ENCODE data around the gene TMED7.

TMED7 gene

GRCh38 chr5:115640274-115640673 is 14.4 kb upstream of the TMED7 start:
- no peak for TF ChIP-seq CTCF (IDR thresholded peaks at IDR 0.05; ENCODE audit: low read depth, low read length)
- no peak for DNase-seq (ENCODE audit: extremely low read depth, low read depth)

- no peak for DNase-seq (ENCODE audit: extremely low read depth, low read depth)
- TF ChIP-seq CTCF (IDR thresholded peaks at IDR 0.05; ENCODE audit: low read depth, low read length) = no peak
These were observed 13.5 kb upstream of the TMED7 start for GRCh38 chr5:115639377-115639776.

- no peak for DNase-seq (ENCODE audit: extremely low read depth, low read depth)
- TF ChIP-seq CTCF (IDR thresholded peaks at IDR 0.05; ENCODE audit: low read depth, low read length) = no peak
These were observed 11.7 kb upstream of the TMED7 start for GRCh38 chr5:115637507-115637906.

- no peak for TF ChIP-seq CTCF (IDR thresholded peaks at IDR 0.05; ENCODE audit: low read depth, low read length)
- DNase-seq (ENCODE audit: extremely low read depth, low read depth) = no peak
These were observed 10.2 kb upstream of the TMED7 start for GRCh38 chr5:115636008-115636407.

- peak; percentile 96 for TF ChIP-seq CTCF (IDR thresholded peaks at IDR 0.05; ENCODE audit: low read depth, low read length)
These were observed 8.7 kb upstream of the TMED7 start for GRCh38 chr5:115634343-115635132.

GRCh38 chr5:115629903-115630302 is 4.1 kb upstream of the TMED7 start:
- no peak for TF ChIP-seq CTCF (IDR thresholded peaks at IDR 0.05; ENCODE audit: low read depth, low read length)

More at GRCh38 chr5:115634343-115635132, 8.7 kb upstream of the TMED7 start:
- peak; percentile 39 for DNase-seq (ENCODE audit: extremely low read depth, low read depth)

GRCh38 chr5:115627295-115627865 is 1.5 kb upstream of the TMED7 start:
- TF ChIP-seq CTCF (IDR thresholded peaks at IDR 0.05; ENCODE audit: low read depth, low read length) = no peak
- no peak for DNase-seq (ENCODE audit: extremely low read depth, low read depth)

More at GRCh38 chr5:115629903-115630302, 4.1 kb upstream of the TMED7 start:
- no peak for DNase-seq (ENCODE audit: extremely low read depth, low read depth)

All from AG09319 (cell line).